HepG2 (cell line): ENCODE results near the gene KISS1. TPM values are rescaled to one million over a fixed set of nuclear protein-coding genes. Genes with fewer than 3 reads are reported as not detected.

Experiments used
- AGO1 ChIP-seq: fragments of 200-400 bp; formaldehyde crosslinking; IDR thresholded peaks from 2 replicates; pipeline ENCODE4 v1.6.1; 2017; ENCODE audit warnings: mild to moderate bottlenecking, low read depth, low read length, moderate library complexity; ENCODE audit not compliant: poor library complexity, severe bottlenecking
- BHLHE40 ChIP-seq: IDR thresholded peaks from 2 replicates; pipeline ENCODE4 v1.6.1; 2011; ENCODE audit warnings: low read length, improper control_type of control experiment
- BORCS8-MEF2B ChIP-seq: sonication (generic); formaldehyde crosslinking; IDR thresholded peaks from 2 replicates; pipeline ENCODE4 v1.8.0; 2022; ENCODE audit warnings: mild to moderate bottlenecking, missing genetic modification reagents
- EED ChIP-seq: sonication (generic); formaldehyde crosslinking; IDR thresholded peaks from 2 replicates; pipeline ENCODE4 v1.5.0; 2020; ENCODE audit warnings: mild to moderate bottlenecking, missing genetic modification reagents
- GMEB1 ChIP-seq: sonication (generic); formaldehyde crosslinking; IDR thresholded peaks from 2 replicates; pipeline ENCODE4 v1.5.1; 2020; ENCODE audit warnings: missing genetic modification reagents, mild to moderate bottlenecking, borderline replicate concordance
- LCORL ChIP-seq, 2 experiments: fragments of 450-650 bp in 1 of 2; sonication (generic) in 1 of 2; formaldehyde crosslinking in 1 of 2; IDR thresholded peaks; 2 replicates each; pipeline versions ENCODE4 v1.5.0 to v1.6.1; 2017 to 2020; ENCODE audit warnings: antibody characterized with exemption in 1 of 2, missing genetic modification reagents in 1 of 2
- MBD4 ChIP-seq: IDR thresholded peaks from 2 replicates; pipeline ENCODE4 v1.6.1; 2012; ENCODE audit warnings: low read length, inconsistent platforms, borderline replicate concordance
- SMAD3 ChIP-seq: sonication (generic); formaldehyde crosslinking; IDR thresholded peaks from 2 replicates; pipeline ENCODE4 v1.4.0; 2020; ENCODE audit warnings: missing genetic modification reagents
- TCF7 ChIP-seq: sonication (generic); IDR thresholded peaks from 2 replicates; pipeline ENCODE4 v1.6.1; 2016; ENCODE audit warnings: antibody characterized with exemption, low read depth
- ZBTB39 ChIP-seq: sonication (generic); formaldehyde crosslinking; IDR thresholded peaks from 2 replicates; pipeline ENCODE4 v1.5.0; 2020; ENCODE audit warnings: missing genetic modification reagents
- ZFP36 ChIP-seq: fragments of 150-350 bp; IDR thresholded peaks from 2 replicates; pipeline ENCODE4 v1.6.1; 2018; ENCODE audit warnings: borderline replicate concordance, low read length, low read depth; ENCODE audit not compliant: partially characterized antibody
- ZKSCAN5 ChIP-seq: sonication (generic); formaldehyde crosslinking; IDR thresholded peaks from 2 replicates; pipeline ENCODE4 v1.5.1; 2020; ENCODE audit warnings: mild to moderate bottlenecking, missing genetic modification reagents
- ZNF263 ChIP-seq: sonication (generic); formaldehyde crosslinking; IDR thresholded peaks from 2 replicates; pipeline ENCODE4 v1.4.0; 2020; ENCODE audit warnings: missing genetic modification reagents
- ZNF629 ChIP-seq: sonication (generic); formaldehyde crosslinking; conservative IDR thresholded peaks from 2 replicates; pipeline ENCODE4 v1.5.0; 2020; ENCODE audit warnings: missing genetic modification reagents
- polyA plus RNA-seq, 8 experiments: library from polyadenylated mRNA; depleted of rRNA in 3 of 8; stranded (reverse) in 7 of 8; unstranded in 1 of 8; fragments of >200 nt; fragmentation: Illumina TruSeq in 4 of 8; extraction: Trizol in 4 of 8; gene quantifications; 2 replicates each; pipeline versions ENCODE4 v1.2.1 to v1.2.3, GENCODE V29; 2011 to 2016; ENCODE audit warnings: low read depth in 4 of 8, missing spikeins in 1 of 8, mixed read lengths in 1 of 8; ENCODE audit not compliant: insufficient read depth in 1 of 8
- total RNA-seq, 5 experiments: library from RNA; depleted of rRNA; stranded (reverse); fragments of >200 nt; fragmentation: Illumina TruSeq; extraction: Trizol; gene quantifications; 2 replicates each; pipeline ENCODE4 v1.2.3, GENCODE V29; 2016; ENCODE audit warnings: low read depth in 1 of 5
- TF ChIP-seq, protein P1 (sequence below): sonication (generic); formaldehyde crosslinking; IDR thresholded peaks from 2 replicates; pipeline ENCODE4 v1.4.0; 2020; ENCODE audit warnings: missing genetic modification reagents, mild to moderate bottlenecking, borderline replicate concordance

The KISS1 gene
- total and polyA plus RNA-seq, 2 of the 13 experiments (the other 11 are each of a cell fraction or from before 2014, with no cell fraction given) = 0.24 to 0.80 TPM

DNA sequence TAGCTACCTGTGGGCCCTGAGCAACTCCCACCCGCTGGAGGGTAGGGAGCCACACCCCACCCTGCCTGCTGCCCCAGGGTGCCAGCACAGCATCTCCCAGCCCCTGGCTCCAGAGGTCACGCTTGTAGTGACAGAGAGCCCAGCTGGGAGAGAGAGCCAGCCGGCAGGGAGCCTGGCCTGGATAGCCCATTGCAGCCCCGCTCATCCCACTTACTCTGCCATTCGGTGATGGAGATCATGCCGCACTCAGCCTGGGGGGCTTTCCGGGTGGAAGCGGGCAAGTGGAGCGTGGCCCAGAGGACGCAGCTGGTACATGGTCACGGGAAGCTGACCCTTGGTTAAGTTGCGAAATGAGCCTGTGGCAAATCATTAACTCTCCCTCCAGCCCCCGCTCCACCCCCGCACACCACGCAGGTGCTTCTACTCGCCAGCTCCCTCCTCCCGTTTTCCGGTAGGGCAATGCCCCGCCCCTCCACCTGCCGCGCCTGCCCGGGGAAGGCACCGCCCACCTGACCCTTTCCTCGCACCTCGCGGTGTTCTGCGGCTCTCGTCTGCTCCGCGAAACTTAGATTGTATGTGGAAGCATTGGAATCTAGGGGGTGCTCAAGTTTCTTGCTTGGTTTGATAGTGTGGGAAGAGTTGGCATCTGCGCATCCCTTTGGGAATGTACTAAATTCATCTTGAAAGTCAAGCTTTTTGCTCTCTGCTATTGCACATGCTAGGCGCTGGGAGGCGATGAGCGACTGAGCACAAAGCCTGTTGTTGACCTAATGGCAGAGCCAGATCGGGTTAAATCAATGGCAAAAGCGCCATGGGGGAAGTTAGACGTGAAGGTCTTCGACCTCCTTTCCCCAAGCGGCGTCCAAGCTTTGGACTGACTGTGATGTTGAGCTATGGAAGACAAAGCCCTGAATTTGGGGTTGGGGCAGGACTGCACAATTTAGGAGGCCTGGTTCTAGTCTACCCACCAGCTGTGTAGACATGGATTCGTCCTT lies 17.7 kb upstream of the KISS1 start, which contains the start of gene GOLT1A (continued):
- TF ChIP-seq, protein P1, sequence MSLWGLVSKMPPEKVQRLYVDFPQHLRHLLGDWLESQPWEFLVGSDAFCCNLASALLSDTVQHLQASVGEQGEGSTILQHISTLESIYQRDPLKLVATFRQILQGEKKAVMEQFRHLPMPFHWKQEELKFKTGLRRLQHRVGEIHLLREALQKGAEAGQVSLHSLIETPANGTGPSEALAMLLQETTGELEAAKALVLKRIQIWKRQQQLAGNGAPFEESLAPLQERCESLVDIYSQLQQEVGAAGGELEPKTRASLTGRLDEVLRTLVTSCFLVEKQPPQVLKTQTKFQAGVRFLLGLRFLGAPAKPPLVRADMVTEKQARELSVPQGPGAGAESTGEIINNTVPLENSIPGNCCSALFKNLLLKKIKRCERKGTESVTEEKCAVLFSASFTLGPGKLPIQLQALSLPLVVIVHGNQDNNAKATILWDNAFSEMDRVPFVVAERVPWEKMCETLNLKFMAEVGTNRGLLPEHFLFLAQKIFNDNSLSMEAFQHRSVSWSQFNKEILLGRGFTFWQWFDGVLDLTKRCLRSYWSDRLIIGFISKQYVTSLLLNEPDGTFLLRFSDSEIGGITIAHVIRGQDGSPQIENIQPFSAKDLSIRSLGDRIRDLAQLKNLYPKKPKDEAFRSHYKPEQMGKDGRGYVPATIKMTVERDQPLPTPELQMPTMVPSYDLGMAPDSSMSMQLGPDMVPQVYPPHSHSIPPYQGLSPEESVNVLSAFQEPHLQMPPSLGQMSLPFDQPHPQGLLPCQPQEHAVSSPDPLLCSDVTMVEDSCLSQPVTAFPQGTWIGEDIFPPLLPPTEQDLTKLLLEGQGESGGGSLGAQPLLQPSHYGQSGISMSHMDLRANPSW (CRISPR knock-in tag) = 0 out of 2 replicates have a peak, but pooled peaks have one; percentile 38
- peak; percentile 70; the same call in 1 of the 2 replicates for TF ChIP-seq GMEB1 (CRISPR knock-in tag)
- TF ChIP-seq ZFP36 = no peak
- TF ChIP-seq MBD4 = no peak
- TF ChIP-seq ZNF263 = peak; percentile 86
- TF ChIP-seq SMAD3 (CRISPR knock-in tag) = peak; percentile 77; the same call in 1 of the 2 replicates
- TF ChIP-seq AGO1 = peak; percentile 32
- 0 out of 2 replicates have a peak, but pooled peaks have one; percentile 17 for TF ChIP-seq ZBTB39 (CRISPR knock-in tag)
- peak; percentile 54; the same call in 1 of the 2 replicates for TF ChIP-seq EED (CRISPR knock-in tag)
- peak; percentile 38; the same call in 1 of the 2 replicates for TF ChIP-seq BHLHE40
- TF ChIP-seq ZNF629 (CRISPR knock-in tag) = 0 out of 2 replicates have a peak, but pooled peaks have one; percentile 11
- TF ChIP-seq LCORL (IDR thresholded peaks at IDR 0.05) = no peak
- 0 out of 2 replicates have a peak, but pooled peaks have one; percentile 27 for TF ChIP-seq LCORL (CRISPR knock-in tag; IDR thresholded peaks at IDR 0.05)
- TF ChIP-seq ZKSCAN5 = no peak
- no peak for TF ChIP-seq TCF7
- 0 out of 2 replicates have a peak, but pooled peaks have one; percentile 72 for TF ChIP-seq BORCS8-MEF2B (CRISPR knock-in tag)
